SH-SY5Y (cell line): ENCODE results near the gene TLE3.

Source experiments
- GATA2 ChIP-seq: IDR thresholded peaks from 2 replicates; pipeline ENCODE4 v1.6.1; 2011; ENCODE audit warnings: mild to moderate bottlenecking, low read depth, low read length
- GATA3 ChIP-seq: IDR thresholded peaks from 2 replicates; pipeline ENCODE4 v1.6.1; 2011; ENCODE audit warnings: low read depth, mild to moderate bottlenecking, low read length, moderate library complexity

DNA sequence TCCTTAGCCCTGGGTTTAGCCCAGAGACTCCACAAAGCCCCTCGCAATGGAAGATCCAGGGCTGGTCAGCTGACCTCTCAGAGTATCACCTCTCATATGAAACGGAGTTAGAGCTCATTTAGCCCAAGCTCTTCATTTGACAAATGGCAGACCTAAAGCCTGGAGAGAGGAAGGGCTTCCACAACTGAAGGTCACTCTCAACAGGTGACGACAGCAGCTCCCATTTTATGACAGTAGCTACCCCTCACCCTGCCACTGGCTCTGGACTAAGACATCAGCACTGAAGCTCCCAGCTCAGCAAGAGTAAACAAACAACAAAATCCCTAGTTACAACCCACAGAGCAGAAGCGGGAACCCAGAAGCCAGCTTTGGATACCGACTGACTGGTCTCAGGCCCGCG, 33.7 kb downstream of the TLE3 start:
- TF ChIP-seq GATA2 (no peak), GATA3 (no peak)
